HUDEP-2 (cell line): ENCODE data around the gene WNT9A.

Experiments used
- DNase-seq, 76 experiments: peaks; one replicate each; lab custom pipeline; 2025; ENCODE audit not compliant: unreplicated experiment in 76 of 76; lab: John Stamatoyannopoulos, UW

The WNT9A gene

DNA sequence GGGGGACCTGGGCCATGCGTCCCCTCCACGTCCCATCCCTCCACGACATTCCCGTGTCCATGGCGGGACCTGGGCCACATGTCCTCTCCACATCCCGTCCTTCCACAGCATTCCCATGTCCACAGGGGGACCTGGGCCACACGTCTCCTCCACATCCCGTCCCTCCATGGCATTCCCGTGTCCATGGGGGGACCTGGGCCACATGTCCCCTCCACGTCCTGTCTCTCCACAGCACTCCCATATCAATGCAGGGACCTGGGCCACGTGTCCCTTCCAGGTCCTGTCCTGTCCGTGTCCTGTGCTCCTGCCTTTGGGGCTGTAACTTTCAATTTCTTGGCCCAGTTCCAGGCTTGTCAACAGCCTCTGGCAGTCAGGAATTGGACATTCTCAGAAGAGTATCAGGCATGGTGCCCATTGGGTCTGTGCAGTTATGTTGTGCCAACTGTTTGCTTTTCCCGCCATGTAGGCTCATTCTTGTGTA, 47.1 kb downstream of the WNT9A start:
- no peak for DNase-seq

DNA sequence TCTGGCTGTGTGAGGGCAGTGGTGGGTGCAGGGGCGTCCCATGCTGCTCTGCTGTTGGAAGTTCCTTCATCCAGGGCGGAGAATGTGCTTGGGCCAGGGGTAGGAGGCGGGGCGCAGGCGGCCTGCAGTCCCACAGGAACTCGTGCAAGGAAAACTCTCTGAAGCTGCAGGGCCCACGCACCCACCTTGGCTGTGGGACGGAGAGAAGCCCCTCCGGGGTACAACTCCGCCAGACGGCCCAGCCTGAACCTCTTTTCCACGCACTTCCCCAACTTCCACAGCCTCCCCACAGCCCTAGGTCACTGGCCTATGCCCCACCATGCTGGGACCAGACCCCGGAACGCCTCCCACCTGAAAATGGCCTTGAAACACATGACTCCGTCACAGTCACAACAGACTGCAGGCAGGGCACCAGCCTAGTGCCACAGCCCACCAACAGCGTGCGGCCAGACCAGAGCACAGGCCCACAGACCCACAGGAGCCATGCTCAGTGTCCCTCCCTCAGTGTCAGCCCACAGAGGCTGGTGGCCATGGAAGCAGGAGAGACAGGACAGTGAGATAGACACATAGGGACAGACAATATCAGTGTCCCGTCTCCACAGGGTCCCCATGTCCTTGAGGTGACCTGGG, 47.8 kb downstream of the WNT9A start:
- DNase-seq: no peak

- no peak for DNase-seq
Observed at GRCh38 chr1:227899141-227899819, 48.5 kb downstream of the WNT9A start.

GRCh38 chr1:227898502-227899140, 49.1 kb downstream of the WNT9A start:
- no peak for DNase-seq

GRCh38 chr1:227897704-227898438, 49.9 kb downstream of the WNT9A start:
- DNase-seq: no peak

GRCh38 chr1:227896710-227897655, 50.7 kb downstream of the WNT9A start:
- no peak for DNase-seq

DNA sequence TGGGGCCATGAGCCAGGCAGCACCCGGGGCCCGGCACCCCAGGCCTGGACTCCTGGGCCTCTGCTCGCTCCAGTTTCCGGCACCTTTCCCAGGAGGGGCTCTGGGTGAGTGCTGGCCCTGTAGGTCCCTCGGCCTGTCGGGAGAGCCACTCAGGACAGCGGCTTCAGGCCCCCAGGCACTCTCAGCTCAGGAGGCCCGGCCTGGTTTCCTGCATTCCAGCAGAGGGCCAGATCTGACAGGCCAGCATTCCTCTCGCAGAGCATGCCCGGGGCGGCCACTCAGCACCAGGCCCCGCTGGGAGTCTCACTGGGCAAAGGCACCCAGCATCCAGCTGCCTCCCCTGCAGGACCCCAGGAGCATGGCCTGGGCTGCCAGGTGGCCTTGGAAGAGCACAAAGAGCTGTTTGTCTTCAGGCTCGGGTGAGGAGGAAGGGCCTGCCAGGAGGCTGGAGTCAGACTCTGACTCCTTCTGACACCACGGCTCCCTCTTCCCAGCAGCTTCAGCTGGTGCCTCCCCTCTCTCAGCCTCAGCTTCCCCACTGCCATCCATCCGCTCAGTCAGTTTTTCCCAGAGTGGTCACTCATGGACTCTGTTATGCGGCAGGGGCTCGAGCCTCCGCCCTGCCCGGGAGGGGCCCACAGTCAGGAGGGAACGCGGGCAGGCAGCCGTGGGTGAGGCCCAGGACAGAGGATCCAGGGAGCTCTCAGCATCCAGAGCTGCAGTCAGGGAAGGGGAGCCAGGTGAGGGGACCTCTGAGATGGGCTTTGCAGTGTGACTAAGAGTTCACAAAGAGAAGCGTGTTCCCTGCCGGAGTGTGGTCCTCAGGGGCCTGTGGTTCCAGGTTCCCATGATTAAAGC, 51.7 kb downstream of the WNT9A start:
- DNase-seq: no peak

GRCh38 chr1:227894831-227895451, 52.8 kb downstream of the WNT9A start:
- no peak for DNase-seq

- DNase-seq: no peak
Observed at GRCh38 chr1:227893949-227894721, 53.6 kb downstream of the WNT9A start.

DNA sequence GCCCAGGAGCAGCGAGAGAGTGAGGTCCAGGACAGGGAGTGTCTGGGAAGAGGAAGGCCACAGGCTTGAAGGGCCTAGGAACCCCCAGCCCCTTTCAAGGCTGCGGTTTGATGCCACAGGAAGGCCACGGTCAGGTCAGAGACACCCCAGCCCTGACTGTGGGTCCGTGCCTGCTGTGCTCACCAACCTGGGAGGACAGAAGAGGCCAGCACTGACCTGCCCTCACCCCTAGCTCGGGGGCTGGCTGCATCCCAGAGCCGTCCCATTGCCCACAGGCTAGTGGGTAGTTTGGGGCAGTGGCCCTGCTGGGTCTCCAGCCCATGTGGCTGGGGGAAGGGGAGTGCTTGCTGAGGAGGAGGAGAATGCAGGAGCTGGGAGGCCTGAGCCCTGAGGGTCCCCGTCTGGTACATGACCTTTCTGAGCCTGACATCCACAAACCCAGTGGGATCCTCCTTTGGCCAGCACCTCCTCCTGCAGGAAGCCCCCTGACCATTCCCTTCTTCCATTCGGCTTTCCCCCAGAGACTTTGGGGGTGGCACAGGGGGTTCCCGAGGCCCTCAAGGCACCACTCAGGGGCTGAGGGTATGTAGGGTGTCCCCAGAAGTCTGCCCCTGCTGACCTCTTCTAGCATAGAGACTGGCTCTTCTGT, 54.3 kb downstream of the WNT9A start:
- DNase-seq: no peak

DNA sequence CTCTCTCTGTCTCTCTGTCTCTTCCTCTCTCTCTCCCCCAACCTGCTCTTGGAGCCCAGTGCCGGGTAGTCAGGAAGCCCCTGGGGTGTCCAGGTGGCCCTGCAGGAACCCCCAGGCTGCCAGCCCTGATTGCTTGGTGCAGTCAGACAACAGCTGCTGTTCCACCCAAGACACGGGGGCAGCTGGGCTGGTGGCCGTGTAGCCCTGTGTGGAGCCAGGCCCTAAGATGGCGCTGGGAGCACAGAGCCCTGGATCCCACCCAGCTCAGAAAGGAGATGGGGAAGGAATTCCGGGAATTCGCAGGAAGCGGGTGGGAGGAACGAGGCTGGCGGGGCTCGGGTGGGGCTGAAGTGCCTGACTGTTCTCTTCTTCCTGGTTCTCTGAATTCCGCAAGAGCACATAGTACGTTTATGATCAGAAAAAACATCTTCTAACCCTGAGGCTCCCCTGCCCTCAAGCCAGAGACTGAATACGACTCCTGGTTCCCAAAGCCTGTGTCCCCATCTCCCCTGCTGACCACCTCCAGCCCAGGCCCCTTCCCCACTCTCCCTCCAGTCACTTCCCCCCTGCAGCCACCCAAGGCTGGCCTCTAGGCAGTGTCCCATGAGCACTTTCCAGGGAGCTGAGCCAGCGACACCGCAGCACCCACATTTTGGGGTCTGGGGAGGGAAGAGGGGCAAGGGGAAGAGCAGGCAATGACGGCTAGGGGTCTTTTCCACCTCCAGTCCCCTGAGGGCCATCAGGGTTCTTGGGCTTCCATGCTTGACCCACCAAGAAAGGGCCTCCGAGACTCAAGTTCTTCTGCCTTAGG, 55.0 kb downstream of the WNT9A start:
- DNase-seq: no peak

DNA sequence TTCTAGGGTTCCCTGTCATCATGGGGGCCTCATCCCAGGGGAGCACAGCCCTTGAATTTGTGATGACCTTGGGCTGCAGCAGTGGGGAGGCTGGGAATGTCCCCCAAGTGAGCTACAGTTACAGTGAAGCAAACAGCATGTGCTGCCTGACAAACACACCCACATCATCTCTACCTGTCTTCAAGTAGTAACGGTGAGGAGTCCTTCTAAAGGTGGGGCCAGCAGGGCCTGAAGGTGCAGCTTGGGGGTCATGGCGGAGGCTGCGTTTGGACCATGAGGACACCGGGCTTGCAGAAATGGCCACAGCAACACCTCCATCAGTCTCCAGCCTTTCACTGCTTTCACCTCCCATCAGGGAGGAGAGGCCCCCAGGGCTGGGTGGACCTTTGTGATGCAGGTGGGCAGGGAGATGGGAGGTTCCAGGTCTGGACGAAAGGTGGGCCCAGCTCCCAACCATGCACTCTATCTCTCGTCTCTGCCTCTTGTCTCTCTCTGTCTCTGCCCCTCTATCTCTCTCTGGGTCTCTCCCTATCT, 55.7 kb downstream of the WNT9A start:
- DNase-seq: no peak

GRCh38 chr1:227891223-227891954, 56.3 kb downstream of the WNT9A start:
- no peak for DNase-seq

- no peak for DNase-seq
Observed at GRCh38 chr1:227890451-227891222, 57.1 kb downstream of the WNT9A start.

DNA sequence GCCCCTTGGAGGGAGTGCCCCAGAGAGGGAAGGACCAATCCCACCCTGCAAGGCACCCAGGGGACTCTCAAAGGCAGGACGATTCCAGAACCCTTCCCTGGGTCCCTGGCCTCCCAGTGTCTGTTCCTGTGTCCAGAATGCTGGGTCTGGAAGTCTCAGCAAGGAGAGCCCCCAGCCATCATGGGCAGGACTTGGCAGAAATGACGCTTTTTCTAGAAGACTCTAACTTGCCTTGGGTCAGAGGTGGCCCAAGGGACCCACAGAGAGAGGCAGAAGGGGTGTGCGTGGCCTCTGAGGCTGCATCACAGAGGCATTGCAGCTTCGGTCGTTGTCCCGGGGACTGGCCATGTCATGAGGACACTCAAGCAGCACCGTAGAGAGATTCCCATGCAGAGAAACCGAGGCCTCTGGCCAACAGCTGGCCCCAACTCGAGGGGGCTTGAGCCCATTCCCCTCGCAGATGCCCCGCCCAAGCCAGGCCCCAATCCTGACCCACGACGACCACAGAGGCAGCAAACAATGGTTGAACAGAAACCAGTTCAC, 57.8 kb downstream of the WNT9A start:
- DNase-seq: no peak
